Stimulated activated CD8-positive, alpha-beta memory T cell treated with anti-CD3 and anti-CD28 coated beads, Interleukin-2, amount 100 ng/mL, for 48 hours (primary cell): ENCODE measurements around the gene GFOD1.
A peak's percentile ranks its signal among the peaks of the same experiment; 100 is the strongest.

Experiments used
- DNase-seq, 2 donors: peaks; one replicate each; pipeline ENCODE4 v3.0.0-alpha.2; 2020; ENCODE audit warnings: low read depth in 2 of 2

GFOD1 gene

DNA sequence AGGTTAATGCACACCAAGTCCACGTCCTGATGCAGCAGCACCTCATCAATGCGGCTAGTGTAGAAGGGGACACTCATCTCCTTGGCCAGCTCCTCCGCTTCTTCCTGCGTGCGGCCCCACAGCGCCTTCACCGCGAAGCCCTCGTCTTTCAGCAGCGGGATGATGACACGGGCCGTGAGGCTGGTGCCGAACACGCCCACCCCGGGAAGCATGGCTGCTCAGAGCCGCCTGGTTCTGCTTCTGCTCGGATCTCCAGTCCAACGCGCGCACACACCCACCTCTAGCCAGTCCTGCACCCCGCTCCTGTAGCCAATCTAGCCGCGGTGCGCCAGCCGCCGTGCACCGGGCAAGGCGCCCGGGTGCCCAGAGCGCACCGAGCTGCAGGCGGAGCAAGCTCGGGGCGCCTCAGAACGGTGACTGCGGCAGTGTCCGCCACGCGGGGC lies 700 bp downstream of the GFOD1 start:
- DNase-seq: peak; percentile 50 to 54

DNA sequence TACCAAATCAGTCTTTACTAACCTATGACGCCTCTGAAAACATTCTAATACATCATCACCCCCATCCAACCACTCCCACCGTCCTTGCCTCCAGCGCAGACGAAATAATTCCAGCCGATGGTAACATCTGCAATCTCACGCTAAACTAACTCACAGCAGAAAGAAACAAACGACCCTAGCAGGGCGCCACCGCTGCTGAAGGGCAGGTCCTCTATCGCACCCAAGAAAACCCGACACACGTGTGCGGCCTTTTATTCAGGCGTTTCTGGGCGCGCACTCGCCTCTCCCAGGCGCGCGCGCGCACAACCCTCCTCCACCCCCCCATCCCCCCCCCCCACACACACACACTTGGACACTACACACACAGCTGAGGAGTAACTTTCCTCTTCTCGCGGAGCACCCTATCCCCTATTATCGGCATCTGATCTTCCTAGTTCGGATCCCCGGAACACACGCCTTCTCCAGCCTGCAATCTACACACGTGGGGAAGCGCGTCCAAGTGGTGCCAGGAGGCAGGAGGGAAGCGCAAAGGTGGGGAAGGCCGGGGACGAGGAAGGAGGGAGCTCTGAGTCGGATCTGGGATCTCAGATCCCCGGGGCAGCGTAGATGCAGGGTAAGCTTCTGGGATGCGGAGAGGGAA lies 1.4 kb downstream of the GFOD1 start:
- DNase-seq: peak in 1 of 2 donors; percentile 23

DNA sequence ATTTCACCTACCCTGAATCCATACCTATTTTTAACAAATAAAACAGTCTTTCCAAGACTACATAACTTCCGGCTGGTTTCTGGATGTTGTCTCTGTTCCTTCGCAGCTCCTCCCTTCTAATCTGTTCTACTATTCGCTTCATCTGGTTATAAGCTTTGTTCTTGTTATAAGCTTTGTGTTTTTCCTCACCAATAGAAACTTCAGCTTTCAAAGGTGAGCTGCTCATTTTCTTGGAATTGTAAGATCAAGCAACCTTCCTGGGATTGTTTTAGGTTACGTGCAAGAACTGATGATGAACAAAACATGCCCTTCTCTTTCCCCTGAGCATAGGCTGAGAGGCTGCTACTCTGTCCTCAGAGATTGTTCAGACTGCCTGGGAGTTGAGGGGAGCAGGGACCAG lies 2.1 kb downstream of the GFOD1 start:
- DNase-seq: no peak

DNA sequence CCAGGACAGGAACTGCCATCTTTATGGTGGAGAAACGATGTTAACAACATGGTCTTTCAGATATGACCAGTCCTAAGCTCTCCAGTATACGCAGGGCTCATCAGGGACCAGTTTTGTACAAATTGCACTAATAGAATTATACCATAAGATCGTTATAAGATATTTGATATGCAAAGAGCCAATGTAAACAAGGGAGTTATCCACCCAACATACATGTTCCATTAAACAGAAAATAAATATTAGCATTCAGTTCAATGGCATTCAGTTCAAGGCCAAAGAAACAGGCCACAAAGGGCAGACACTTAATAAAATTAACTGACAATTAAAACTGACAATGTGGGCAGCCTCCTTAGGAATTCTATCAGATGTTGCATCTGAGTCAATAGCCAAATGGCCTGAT lies 2.6 kb downstream of the GFOD1 start:
- no peak for DNase-seq

DNA sequence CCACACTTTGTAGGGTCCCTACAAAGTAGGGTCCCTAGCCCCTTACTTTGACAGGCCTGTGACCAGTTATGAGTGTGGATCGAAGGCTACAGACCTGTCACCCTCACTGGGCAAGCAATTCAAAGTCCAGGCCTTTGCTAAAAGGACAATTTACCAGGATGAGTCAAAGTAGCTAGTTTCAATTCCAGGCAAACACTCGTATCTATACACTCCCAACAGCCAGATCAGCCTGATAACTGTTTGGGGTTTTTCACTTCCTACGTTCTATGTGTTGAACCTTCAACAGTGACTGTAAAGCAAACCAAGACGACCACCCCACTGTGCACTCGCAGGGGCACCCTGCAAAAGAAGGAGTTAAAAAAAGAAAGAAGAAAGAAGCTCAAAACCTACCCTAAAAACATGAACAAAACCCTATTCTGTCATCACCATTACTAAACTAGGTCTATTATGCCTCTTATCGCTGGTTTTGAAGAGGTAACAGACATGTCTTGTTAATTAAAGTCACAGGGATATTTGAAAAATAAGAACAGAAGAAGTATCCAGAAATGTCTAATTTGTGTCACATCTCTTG lies 3.2 kb downstream of the GFOD1 start:
- DNase-seq: no peak

DNA sequence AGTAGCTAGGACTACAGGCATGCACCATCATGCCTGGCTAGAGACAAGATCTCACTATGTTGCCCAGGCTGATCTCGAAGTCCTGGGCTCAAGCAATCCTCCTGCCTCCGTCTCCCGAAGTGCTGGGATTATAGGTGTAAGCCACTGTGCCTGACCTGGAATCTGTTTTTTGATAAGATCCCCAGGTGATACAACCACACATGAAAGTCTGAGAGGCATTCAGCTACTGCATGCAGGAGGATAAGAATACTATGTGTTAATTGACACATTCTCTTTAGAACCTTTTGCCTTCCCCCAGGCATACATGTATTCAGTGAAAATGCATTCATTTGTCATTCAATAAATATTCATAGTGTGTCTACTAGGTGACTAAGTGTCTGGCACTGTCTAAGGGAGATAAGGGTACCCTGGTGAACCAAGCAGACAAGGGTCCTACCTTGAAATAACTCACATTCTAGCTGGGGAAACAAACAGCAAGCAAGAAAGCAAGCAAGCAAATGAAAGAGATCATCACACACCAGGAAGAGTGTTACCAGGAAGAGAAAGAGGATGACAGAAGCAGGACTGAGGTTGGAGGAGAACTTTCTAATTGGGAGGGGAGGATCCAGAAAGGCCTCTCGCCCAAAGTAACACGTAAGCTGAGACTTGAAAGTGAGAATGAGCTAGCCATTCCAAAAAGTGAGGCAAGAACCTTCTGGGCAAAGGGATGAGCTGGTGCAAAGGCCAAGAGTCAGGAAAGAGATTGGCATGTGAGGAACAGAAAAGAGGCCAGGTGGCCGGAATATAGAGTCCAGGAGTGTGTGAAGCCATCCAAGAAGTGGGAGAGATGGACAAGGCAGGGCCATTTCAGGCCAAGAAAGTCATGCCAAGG lies 6.5 kb downstream of the GFOD1 start:
- DNase-seq: no peak

DNA sequence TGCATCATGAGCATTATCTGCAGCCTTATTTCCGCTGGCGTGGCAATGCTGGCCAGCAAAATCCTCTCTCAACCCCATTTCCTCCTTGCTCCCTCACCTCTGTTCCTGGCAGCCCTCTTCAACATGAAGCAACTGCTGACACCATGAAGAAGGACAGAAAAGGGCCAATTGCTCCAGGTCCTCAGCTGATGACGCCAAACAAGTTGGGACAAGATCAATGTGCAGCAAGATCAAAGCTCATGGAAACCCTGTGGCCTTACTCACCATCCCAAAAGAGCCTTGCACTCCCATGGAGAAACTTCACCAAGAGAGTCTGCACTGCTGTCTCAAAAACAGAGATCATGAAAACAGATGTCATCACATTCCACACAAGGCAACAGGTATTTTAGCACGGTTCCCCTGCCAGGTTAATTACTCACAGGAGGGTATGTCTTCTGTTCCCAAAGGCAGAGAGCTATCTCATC lies 7.4 kb downstream of the GFOD1 start:
- no peak for DNase-seq

DNA sequence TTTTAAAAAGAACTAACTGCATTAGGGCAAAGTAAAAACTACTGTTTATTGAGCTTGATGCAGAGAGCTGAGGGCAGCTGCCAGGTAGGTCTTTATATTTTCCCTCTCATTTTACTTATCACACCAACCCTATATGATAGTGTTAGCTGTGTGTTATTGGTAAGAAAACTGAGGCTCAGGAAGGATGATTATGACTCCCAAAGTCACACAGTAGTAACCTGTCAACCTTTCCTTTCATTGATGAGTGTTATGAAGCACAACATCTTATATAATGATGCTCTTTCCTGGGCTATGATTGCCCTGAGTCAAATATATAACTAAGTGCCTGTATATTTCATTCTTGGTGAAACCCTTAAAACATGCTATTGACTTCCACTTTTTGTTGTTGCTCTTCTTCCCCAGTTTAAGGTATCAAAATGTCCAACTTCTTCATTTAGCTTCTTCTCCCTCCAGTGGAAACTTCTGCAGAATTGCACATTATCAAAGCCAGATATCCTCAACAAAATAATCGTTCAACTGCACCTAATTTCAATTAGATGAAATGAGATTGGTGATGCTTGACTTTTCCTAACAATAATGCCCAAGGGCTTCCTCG lies 8.1 kb downstream of the GFOD1 start:
- DNase-seq: no peak

DNA sequence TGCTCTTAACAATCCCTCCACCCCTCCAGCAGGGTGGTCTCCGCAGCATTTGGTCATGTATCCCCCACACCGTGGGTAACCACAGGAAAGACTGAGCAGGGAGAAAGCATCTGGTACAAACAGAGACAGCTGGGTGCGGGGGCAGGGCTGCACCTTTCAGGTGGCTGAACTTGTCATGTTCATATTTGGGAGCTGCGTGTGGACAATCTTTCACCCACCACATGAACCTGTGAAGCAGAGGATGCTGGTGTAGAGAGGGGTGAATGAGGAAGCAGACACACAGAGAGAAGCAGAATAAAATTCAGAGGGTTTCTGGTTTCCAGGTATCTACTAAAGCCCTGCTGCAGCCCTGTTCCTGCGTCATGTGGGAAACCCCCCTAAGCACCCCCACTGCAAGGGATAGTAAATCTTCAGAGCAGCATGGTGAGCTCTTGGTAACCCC lies 8.9 kb downstream of the GFOD1 start:
- no peak for DNase-seq

DNA sequence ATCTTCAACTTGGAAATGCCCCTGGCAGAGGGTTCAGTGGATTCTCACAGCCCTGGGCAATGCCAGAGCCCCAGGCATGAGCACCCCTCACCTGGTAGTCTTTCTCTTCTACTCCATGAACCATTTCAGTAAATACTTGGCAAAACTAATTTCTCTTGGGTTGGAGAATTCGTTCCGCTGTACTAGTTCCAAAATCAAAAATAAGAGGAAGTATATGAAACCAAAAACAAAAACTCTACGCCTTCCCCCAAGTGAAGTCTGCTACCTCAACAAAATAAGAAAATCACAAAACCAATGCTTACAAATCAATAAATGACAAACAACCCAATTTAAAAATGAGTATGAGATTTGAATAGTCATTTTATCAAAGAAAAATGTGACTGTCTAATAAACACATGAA lies 12.6 kb downstream of the GFOD1 start:
- DNase-seq: no peak

DNA sequence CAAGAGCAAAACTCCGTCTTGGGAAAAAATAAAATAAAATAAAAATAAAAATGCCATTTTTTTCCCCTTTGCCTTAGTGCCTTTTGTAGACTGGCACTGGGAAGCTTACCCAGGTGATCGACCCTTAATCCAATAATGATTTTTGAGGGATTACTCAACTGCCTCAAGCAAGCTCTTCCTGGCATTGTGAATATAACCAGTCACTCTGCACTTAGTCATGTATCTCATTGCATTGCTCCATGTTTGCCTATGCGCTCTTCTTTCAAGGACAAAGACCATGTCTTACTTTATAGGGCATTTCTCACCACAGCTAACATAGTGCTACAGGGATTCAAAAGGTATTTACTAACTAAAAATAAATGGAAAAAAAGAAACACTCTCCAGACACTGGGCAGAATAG lies 13.0 kb downstream of the GFOD1 start:
- no peak for DNase-seq

DNA sequence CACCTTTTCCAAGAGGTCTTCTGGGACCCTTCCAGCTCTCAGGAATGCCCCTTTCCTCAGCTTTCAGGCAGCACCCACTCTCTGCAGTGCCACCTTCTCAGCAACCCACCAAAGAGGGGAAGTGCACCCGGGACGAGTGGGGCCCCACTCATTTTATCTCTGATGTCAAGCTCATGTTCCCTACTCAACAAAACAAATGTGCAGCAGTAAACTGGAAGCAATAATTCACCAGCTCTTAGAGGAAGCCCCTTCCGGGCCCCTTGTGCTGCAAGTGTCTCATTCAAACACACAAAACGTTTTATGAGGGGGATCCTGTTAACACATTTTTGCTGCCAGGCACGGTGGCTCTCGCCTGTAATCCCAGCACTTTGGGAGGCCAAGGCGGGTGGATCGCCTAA lies 13.6 kb downstream of the GFOD1 start:
- no peak for DNase-seq

DNA sequence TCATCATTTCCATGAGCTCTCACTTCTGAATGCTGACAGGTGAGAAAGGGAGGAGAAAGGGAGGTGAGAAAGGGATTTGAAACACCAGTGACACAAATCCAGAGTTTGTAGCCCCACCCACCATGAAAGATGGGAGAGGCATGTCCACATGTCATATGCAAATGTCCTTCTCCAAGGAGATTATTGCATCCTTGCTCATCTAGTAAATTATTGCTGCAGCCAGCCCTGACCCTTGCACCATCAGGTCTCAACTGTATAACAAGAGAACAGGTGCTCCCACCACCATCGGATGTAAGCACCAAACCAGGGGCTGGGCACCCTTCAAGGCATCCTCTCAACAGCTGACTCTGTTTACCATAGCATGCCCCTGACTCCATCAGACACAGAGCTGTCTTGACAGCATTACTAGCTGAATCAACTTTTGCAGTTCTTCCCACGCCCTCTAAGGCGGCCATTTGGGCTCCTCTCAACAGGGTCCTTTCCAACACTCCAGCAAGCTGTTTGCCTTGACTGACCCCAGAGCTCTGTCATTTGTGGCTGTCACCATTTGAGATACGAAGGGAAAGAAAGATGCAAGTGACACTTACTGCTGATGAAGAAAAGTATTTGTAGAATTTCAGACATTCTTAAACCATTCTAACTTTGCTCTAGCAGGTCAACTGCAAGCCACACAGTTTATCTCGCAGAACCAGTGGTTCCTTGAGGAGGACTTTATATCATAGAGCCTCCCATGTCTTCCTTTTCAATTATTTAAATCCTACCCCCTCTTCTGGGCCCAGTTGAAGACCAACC lies 14.2 kb downstream of the GFOD1 start:
- no peak for DNase-seq

DNA sequence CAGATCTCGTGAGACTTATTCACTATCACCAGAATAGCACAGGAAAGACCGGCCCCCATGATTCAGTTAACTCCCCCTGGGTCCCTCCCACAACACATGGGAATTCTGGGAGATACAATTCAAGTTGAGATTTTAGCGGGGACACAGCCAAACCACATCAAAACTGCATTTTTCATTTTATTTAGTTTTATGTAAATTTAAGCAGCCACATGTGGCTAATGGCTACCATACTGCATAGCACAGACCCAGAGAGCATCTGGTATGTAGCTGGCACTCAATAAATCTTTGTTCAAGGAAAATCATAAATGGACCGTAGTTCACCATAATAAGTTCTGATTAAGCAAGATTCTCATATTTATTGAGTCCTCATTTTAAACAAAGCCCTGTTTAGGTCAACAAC lies 15.3 kb downstream of the GFOD1 start:
- no peak for DNase-seq

DNA sequence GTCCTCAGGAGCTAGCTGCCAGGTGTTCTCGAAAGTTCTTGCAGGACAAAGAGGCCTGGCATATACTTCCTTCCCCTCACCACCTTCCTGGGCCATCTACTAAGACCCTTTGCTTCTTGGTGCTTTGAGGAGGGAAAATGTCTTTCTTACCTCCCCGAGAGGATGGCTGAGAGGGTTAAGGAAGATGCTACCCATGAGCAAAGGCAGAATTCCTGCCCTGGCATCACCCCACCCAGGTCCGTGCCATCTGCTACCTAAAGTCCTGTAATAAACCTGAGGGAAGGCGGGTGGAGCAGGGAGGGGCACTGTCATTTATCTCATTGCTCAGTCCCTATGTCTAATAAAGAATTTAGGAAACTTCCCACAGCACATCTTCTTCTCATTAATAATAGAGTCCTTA lies 16.2 kb downstream of the GFOD1 start:
- no peak for DNase-seq

DNA sequence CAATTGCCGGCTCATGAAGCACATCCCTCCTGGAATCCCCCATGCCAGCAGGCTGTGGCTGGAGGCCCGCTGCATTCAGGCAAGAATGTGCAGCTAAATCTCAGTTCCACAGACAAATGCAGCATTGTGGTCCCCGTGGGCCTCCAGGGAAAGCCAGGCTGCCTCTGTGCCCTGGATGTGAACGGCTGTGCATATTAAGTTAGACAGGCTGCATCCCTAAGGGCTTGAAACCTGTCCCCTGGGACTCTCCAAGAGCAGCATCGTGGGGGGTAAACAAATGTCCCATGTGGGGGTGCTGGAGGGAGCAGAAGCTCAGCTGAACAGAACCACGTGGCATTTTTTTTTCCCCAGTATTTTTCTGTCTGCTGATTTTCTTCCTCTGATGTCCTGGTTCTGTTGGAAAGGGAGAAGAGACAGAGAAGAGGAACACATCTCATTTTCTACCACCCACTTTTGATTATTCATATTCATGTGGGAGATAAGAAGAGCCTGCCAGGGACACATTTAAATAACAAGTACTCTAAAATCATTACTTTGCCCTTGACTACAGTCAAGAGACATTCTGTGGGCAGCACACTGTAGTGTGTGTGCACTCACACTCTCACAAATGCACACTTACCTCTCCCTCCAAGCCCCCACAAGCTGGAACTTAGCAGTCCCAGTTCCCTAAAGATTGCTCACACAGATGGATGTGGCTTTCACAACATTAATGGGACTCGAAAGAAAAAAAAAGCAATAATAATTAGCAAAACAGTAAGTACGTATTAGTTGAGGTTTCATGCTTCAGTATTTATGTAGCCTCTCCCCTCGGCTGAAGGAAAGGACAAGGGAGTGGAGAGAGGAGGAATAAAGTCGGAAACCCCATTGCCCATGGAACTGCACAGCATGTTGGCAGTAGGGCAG lies 16.9 kb downstream of the GFOD1 start:
- no peak for DNase-seq

DNA sequence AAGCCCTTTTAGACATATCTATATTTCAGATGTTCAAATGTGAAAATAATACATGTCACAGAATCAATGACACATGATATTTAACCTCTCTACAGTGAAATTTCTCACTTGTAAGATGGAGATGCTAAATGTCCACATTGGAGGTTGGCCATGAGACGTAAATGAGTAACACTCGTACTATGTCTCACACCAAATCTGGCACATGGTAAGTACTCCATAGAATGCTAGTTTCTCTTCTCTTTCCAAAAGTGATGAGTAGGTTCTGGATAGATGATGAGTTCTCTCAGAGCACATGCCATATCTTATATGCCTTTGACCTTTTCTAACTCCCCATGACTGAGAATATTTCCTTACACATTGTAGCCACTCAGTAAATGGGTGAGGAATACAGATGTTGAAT lies 17.7 kb downstream of the GFOD1 start:
- no peak for DNase-seq

DNA sequence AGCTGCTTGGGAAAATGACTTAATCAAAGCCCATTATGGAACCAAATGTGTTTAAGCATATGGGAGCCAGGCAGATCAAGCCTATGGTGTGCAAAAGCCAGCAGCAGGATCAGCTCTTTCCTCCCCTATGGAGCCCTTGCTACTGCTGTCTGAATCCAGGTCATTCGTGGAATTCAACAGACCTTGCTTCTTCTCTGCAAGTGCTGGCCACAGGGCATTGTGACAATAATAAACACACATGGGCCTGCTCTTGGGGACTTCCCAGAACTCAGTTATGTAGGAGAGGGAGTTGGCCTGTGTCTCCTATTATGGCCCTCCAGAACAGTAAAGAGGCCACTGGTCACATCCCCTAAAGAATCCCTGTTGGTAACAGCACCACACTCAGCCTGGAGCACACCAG lies 18.6 kb downstream of the GFOD1 start:
- no peak for DNase-seq

DNA sequence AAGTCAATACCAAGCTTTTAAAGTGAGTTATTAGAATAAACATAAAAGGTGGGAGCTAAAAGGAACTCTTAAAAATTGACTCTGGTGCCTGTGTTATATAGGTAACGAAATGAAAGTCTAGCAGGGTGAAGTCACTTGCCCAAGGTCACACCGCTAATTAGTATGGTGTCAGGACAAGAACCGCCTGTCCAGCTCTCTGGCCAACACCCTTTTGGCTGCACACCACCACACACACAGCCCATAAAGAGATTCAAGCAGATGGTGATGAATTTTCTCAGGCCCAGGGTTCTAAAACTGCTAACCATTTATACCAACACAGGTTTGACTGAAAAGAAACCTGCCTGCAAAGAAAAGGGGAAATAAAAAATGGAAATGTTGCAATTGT lies 20.2 kb downstream of the GFOD1 start:
- DNase-seq: no peak
